ENCODE measurements around the gene GNAI3.

- TF ChIP-seq BCL11A (IDR thresholded peaks at IDR 0.05; ENCODE audit: low read depth in 2 of 2, low read length in 2 of 2) (no peak), EZH2 (IDR thresholded peaks at IDR 0.05; ENCODE audit: low read depth, low read length, severe bottlenecking) (no peak), CEBPB (IDR thresholded peaks at IDR 0.05; ENCODE audit: low read depth, low read length) (no peak), POLR2AphosphoS5 (IDR thresholded peaks at IDR 0.05; ENCODE audit: low read depth, low read length) (no peak), YY1 (IDR thresholded peaks at IDR 0.05; ENCODE audit: low read depth, low read length) (no peak), KDM1A (IDR thresholded peaks at IDR 0.05; ENCODE audit: borderline replicate concordance, low read length) (no peak), RAD21 (IDR thresholded peaks at IDR 0.05 in 1 of 2, conservative IDR thresholded peaks at IDR 0.05 in 1 of 2; ENCODE audit: low read depth in 2 of 2, low read length in 2 of 2) (no peak), CTCF (IDR thresholded peaks at IDR 0.05; ENCODE audit: control extremely low read depth in 1 of 3, insufficient read depth in 1 of 3, low read depth in 1 of 3, low read length in 3 of 3) (no peak), POLR2A (IDR thresholded peaks at IDR 0.05; ENCODE audit: control extremely low read depth in 1 of 2, low read depth in 2 of 2, low read length in 2 of 2) (no peak), JUN (IDR thresholded peaks at IDR 0.05; ENCODE audit: low read depth, low read length) (no peak), SIRT6 (IDR thresholded peaks at IDR 0.05; ENCODE audit: low read length) (no peak), HDAC2 (IDR thresholded peaks at IDR 0.05; ENCODE audit: borderline replicate concordance in 1 of 2, low read depth in 2 of 2, low read length in 2 of 2) (no peak), KDM5A (IDR thresholded peaks at IDR 0.05; ENCODE audit: low read length) (no peak)
- TF ChIP-seq, protein P1, sequence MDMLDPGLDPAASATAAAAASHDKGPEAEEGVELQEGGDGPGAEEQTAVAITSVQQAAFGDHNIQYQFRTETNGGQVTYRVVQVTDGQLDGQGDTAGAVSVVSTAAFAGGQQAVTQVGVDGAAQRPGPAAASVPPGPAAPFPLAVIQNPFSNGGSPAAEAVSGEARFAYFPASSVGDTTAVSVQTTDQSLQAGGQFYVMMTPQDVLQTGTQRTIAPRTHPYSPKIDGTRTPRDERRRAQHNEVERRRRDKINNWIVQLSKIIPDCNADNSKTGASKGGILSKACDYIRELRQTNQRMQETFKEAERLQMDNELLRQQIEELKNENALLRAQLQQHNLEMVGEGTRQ (IDR thresholded peaks at IDR 0.05; ENCODE audit: low read length) = no peak
These were observed 5.0 kb upstream of the GNAI3 start for GRCh38 chr1:109543283-109543987.

Measured in H1 (cell line).